Spleen (tissue), 7 donors: ENCODE results near the gene MXD4.

Experiments
- POLR2A ChIP-seq, 3 donors: fragments of 450-650 bp; IDR thresholded peaks; one replicate each; pipeline ENCODE4 v1.5.1; 2017; ENCODE audit warnings: antibody characterized with exemption in 3 of 3, mild to moderate bottlenecking in 1 of 3
- POLR2AphosphoS5 ChIP-seq, 3 donors: sonication (generic); formaldehyde crosslinking; IDR thresholded peaks; one replicate each; pipeline ENCODE4 v1.5.1; 2017; ENCODE audit warnings: antibody characterized with exemption in 3 of 3
- TF ChIP-seq, protein P1 (sequence below), 11 experiments: fragments of 200-600 bp in 7 of 11; fragments of 450-650 bp in 4 of 11; sonication (generic) in 4 of 11; IDR thresholded peaks in 8 of 11; conservative IDR thresholded peaks in 3 of 11; 1 replicate in 7 of 11; 2 replicates in 4 of 11; pipeline versions ENCODE4 v1.4.0 to v1.8.0; 2016 to 2021; ENCODE audit warnings: antibody characterized with exemption in 11 of 11, inconsistent platforms in 4 of 11, mild to moderate bottlenecking in 1 of 11
- donor health status: DM: no; HTN: no; CAD: no; lungs with moderate emphysema.
- donor health status: DM: no; HTN: no; CAD: no.
- donor health status: DM: no; HTN: no; CAD: no.

DNA sequence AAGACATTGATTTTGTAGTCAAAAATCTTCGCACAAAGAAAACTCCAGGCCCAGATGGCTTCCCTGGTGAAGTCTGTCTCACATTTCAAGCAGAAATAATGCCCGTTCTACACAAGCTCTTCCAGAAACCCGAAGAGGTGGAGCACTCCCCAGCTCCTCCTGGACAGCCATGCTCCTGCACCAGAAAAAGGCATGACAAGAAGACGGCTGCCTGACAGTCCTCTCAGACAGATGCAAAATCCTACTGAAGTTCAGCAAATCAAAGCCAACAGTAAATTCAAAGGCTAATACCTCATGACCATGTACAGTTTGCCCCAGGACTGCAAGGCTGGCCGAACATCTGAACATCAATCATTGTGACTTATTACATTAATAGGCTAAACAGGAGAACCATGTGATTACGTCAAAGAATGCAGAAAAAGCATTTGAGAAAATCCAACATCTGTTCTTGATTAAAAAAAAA is 30.8 kb upstream of the MXD4 start:
- TF ChIP-seq, protein P1, sequence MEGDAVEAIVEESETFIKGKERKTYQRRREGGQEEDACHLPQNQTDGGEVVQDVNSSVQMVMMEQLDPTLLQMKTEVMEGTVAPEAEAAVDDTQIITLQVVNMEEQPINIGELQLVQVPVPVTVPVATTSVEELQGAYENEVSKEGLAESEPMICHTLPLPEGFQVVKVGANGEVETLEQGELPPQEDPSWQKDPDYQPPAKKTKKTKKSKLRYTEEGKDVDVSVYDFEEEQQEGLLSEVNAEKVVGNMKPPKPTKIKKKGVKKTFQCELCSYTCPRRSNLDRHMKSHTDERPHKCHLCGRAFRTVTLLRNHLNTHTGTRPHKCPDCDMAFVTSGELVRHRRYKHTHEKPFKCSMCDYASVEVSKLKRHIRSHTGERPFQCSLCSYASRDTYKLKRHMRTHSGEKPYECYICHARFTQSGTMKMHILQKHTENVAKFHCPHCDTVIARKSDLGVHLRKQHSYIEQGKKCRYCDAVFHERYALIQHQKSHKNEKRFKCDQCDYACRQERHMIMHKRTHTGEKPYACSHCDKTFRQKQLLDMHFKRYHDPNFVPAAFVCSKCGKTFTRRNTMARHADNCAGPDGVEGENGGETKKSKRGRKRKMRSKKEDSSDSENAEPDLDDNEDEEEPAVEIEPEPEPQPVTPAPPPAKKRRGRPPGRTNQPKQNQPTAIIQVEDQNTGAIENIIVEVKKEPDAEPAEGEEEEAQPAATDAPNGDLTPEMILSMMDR (IDR thresholded peaks at IDR 0.05 in 8 of 11, conservative IDR thresholded peaks at IDR 0.05 in 3 of 11) = no peak
- TF ChIP-seq POLR2A (IDR thresholded peaks at IDR 0.05) (no peak), POLR2AphosphoS5 (IDR thresholded peaks at IDR 0.05) (no peak)
